ENCODE results near the gene PAPLN.

DNA sequence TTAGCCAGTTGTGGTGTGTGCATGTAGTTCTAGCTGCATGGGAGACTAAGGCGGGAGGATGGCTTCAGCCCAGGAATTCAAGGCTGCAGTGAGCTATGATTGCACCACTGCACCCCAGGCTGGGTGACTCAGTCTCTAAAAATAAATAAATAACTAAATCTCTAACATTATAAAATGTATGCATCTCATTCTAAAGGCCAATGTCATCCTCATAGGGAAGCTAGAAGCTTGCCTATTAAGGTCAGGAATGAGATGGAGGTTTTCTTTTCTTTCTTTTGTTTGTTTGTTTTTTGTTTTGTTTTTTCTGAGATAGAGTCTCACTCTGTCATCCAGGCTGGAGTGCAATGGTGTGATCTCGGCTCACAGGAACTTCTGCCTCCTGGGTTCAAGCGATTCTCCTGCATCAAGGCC is 48.8 kb upstream of the PAPLN start:
- TF ChIP-seq, protein P1, sequence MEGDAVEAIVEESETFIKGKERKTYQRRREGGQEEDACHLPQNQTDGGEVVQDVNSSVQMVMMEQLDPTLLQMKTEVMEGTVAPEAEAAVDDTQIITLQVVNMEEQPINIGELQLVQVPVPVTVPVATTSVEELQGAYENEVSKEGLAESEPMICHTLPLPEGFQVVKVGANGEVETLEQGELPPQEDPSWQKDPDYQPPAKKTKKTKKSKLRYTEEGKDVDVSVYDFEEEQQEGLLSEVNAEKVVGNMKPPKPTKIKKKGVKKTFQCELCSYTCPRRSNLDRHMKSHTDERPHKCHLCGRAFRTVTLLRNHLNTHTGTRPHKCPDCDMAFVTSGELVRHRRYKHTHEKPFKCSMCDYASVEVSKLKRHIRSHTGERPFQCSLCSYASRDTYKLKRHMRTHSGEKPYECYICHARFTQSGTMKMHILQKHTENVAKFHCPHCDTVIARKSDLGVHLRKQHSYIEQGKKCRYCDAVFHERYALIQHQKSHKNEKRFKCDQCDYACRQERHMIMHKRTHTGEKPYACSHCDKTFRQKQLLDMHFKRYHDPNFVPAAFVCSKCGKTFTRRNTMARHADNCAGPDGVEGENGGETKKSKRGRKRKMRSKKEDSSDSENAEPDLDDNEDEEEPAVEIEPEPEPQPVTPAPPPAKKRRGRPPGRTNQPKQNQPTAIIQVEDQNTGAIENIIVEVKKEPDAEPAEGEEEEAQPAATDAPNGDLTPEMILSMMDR (IDR thresholded peaks at IDR 0.05; ENCODE audit: insufficient read depth, low read length) = no peak
- no peak for TF ChIP-seq POLR2AphosphoS5 (IDR thresholded peaks at IDR 0.05; ENCODE audit: low read depth)

Measured in HL-60 (cell line).